ENCODE measurements around the gene PPP1R13B.

GRCh38 chr14:103740991-103741689 lies 106.2 kb downstream of the PPP1R13B start:
- TF ChIP-seq EZH2 (IDR thresholded peaks at IDR 0.05; ENCODE audit: borderline replicate concordance, low read length) (no peak), CTCF (IDR thresholded peaks at IDR 0.05; ENCODE audit: low read length) (no peak)
